ENCODE results near the gene TBC1D16. TPM values are rescaled to one million over a fixed set of nuclear protein-coding genes. Genes with fewer than 3 reads are reported as not detected.

The TBC1D16 gene
- total RNA-seq, 1 experiment from 2014 or later, result 96.1 TPM

GRCh38 chr17:79991924-79992648 is 43.6 kb downstream of the TBC1D16 start:
- TF ChIP-seq GABPB1 (CRISPR knock-in tag; IDR thresholded peaks at IDR 0.05), result peak; percentile 83
- peak; percentile 69; the same call in 1 of the 2 replicates for TF ChIP-seq ZNF423 (CRISPR knock-in tag; IDR thresholded peaks at IDR 0.05)
- TF ChIP-seq KAT7 (CRISPR knock-in tag; IDR thresholded peaks at IDR 0.05; ENCODE audit: borderline replicate concordance), result no peak
- Mint-ChIP-seq H3K9me3 (no peaks in the 10 kb centered on the region), H3K27me3 (ENCODE audit: low read depth) (no peaks in the 10 kb centered on the region), H3K4me1 (peaks cover 63% of the 10 kb centered on the region), H3K36me3 (no peaks in the 10 kb centered on the region), H3K4me3 (peak overlapping the region; percentile 62), H3K27ac (peak overlapping the region; percentile 51; the same call in 1 of the 2 replicates)
- no peak for DNase-seq (ENCODE audit: low spot score)
- POLR2A ChIA-PET, result interaction anchor here (0.7 to 1.0 kb wide), 3 partner anchors 17 to 176 kb away, joined by 3 read pairs; partner anchors contain the start of gene CBX4
- CTCF ChIA-PET, result interaction anchor here (0.6 to 5.3 kb wide), 12 partner anchors 16 to 263 kb away, joined by 3 to 42 read pairs (median 4); no protein-coding TSS in a partner anchor
- ATAC-seq, result peak; percentile 27

GRCh38 chr17:79991140-79991923 is 44.3 kb downstream of the TBC1D16 start:
- CTCF ChIA-PET, result interaction anchor here (0.6 to 5.3 kb wide), 13 partner anchors 14 to 264 kb away, joined by 3 to 42 read pairs (median 4); no protein-coding TSS in a partner anchor
- no peaks in the 10 kb centered on the region for H3K36me3 Mint-ChIP-seq
- TF ChIP-seq SP1 (CRISPR knock-in tag; conservative IDR thresholded peaks at IDR 0.05) (0 out of 2 replicates have a peak, but pooled peaks have one; percentile 17), CTCF (IDR thresholded peaks at IDR 0.05) (peak; percentile 15; the same call in 1 of the 2 replicates), ZSCAN18 (CRISPR knock-in tag; IDR thresholded peaks at IDR 0.05) (no peak)
- peak overlapping the region; percentile 29; the same call in 1 of the 2 replicates for H3K4me3 Mint-ChIP-seq
- H3K4me1 Mint-ChIP-seq, result peaks cover 58% of the 10 kb centered on the region
- POLR2A ChIA-PET, result interaction anchor here (0.7 kb wide), 2 partner anchors 16 to 176 kb away, joined by 3 read pairs; no protein-coding TSS in a partner anchor
- peak overlapping the region; percentile 79; the same call in 1 of the 2 replicates for H3K27ac Mint-ChIP-seq
- no peaks in the 10 kb centered on the region for H3K27me3 Mint-ChIP-seq (ENCODE audit: low read depth)
- ATAC-seq, result peak; percentile 82
- DNase-seq (ENCODE audit: low spot score), result peak; percentile 87
- H3K9me3 Mint-ChIP-seq, result no peaks in the 10 kb centered on the region

GRCh38 chr17:79990704-79991103 is 45.0 kb downstream of the TBC1D16 start:
- no peak for ATAC-seq
- H3K4me1 Mint-ChIP-seq, result peaks cover 58% of the 10 kb centered on the region
- POLR2A ChIA-PET, result no interaction called here

More at GRCh38 chr17:79990704-79991103, 45.0 kb downstream of the TBC1D16 start:
- DNase-seq (ENCODE audit: low spot score), result no peak
- TF ChIP-seq ZNF232 (CRISPR knock-in tag; IDR thresholded peaks at IDR 0.05) (no peak), SP1 (CRISPR knock-in tag; conservative IDR thresholded peaks at IDR 0.05) (no peak), ZNF219 (CRISPR knock-in tag; IDR thresholded peaks at IDR 0.05; ENCODE audit: borderline replicate concordance) (no peak), ZNF512 (CRISPR knock-in tag; IDR thresholded peaks at IDR 0.05; ENCODE audit: borderline replicate concordance) (no peak), TEAD4 (CRISPR knock-in tag; IDR thresholded peaks at IDR 0.05) (no peak), OVOL2 (CRISPR knock-in tag; IDR thresholded peaks at IDR 0.05; ENCODE audit: borderline replicate concordance) (no peak), PRDM15 (CRISPR knock-in tag; IDR thresholded peaks at IDR 0.05) (no peak)
- peak overlapping the region; percentile 79; the same call in 1 of the 2 replicates for H3K27ac Mint-ChIP-seq
- CTCF ChIA-PET, result interaction anchor here (0.7 to 5.3 kb wide), 4 partner anchors 14 to 178 kb away, joined by 3 to 42 read pairs (median 6); no protein-coding TSS in a partner anchor
- no peaks in the 10 kb centered on the region for H3K36me3 Mint-ChIP-seq
- H3K4me3 Mint-ChIP-seq, result 0 out of 2 replicates have a peak overlapping the region, but pooled peaks have one; percentile 23
- H3K27me3 Mint-ChIP-seq (ENCODE audit: low read depth), result no peaks in the 10 kb centered on the region
- H3K9me3 Mint-ChIP-seq, result no peaks in the 10 kb centered on the region
